NCI-H1436 treated with DMSO at 0.1 percent for 48 hours (cell line): ENCODE measurements around the gene PIBF1.
A peak's percentile ranks its signal among the peaks of the same experiment; 100 is the strongest.
"Not testable (repeated sequence)": the region's sequence is repeated elsewhere in the genome, so short reads cannot be mapped to it uniquely, and the experiment has no call there.

Experiments used
- DNase-seq: peaks from one replicate; lab custom pipeline; 2025; lab: John Stamatoyannopoulos, UW

The PIBF1 gene

GRCh38 chr13:73018336-73018735, 236.4 kb downstream of the PIBF1 start:
- DNase-seq, result no peak

- DNase-seq, result no peak
Measured at GRCh38 chr13:73025217-73026012, 243.5 kb downstream of the PIBF1 start.

- DNase-seq, result no peak
Measured at GRCh38 chr13:73034901-73035300, 253.0 kb downstream of the PIBF1 start.

- DNase-seq, result no peak
Measured at GRCh38 chr13:73035660-73036059, 253.7 kb downstream of the PIBF1 start.

GRCh38 chr13:73036566-73036965, 254.6 kb downstream of the PIBF1 start:
- DNase-seq, result no peak

- no peak for DNase-seq
Measured at GRCh38 chr13:73038064-73038463, 256.1 kb downstream of the PIBF1 start.

- no peak for DNase-seq
Measured at GRCh38 chr13:73039201-73040108, 257.5 kb downstream of the PIBF1 start.

- DNase-seq, result no peak
Measured at GRCh38 chr13:73040484-73040883, 258.6 kb downstream of the PIBF1 start.

- DNase-seq, result no peak
Measured at GRCh38 chr13:73040968-73041596, 259.1 kb downstream of the PIBF1 start.

- DNase-seq, result no peak
Measured at GRCh38 chr13:73045031-73045430, 263.1 kb downstream of the PIBF1 start.

GRCh38 chr13:73048615-73049014, 266.7 kb downstream of the PIBF1 start:
- not testable (repeated sequence) for DNase-seq

- DNase-seq, result no peak
Measured at GRCh38 chr13:73054712-73055111, 272.8 kb downstream of the PIBF1 start.

GRCh38 chr13:73055813-73056564, 274.1 kb downstream of the PIBF1 start:
- DNase-seq, result no peak

- DNase-seq, result no peak
Measured at GRCh38 chr13:73056565-73056962, 274.6 kb downstream of the PIBF1 start.

GRCh38 chr13:73057284-73058063, 275.5 kb downstream of the PIBF1 start:
- DNase-seq, result no peak

GRCh38 chr13:73058064-73058313, 276.1 kb downstream of the PIBF1 start:
- DNase-seq, result no peak

- DNase-seq, result no peak
Measured at GRCh38 chr13:73058432-73058735, 276.5 kb downstream of the PIBF1 start.

- DNase-seq, result peak; percentile 82
Measured at GRCh38 chr13:73058736-73059459, 277.0 kb downstream of the PIBF1 start, which contains the start of gene KLF5. Gene KLF5, plus strand, starts transcription at chr13:73059005. Its CDS starts 323 bp downstream, at chr13:73059328.

- DNase-seq, result no peak
Measured at GRCh38 chr13:73059460-73060250, 277.7 kb downstream of the PIBF1 start.
